ENCODE data around the gene ZNF862.
"Not testable (repeated sequence)": the region's sequence is repeated elsewhere in the genome, so short reads cannot be mapped to it uniquely, and the experiment has no call there.

Gene ZNF862

DNA sequence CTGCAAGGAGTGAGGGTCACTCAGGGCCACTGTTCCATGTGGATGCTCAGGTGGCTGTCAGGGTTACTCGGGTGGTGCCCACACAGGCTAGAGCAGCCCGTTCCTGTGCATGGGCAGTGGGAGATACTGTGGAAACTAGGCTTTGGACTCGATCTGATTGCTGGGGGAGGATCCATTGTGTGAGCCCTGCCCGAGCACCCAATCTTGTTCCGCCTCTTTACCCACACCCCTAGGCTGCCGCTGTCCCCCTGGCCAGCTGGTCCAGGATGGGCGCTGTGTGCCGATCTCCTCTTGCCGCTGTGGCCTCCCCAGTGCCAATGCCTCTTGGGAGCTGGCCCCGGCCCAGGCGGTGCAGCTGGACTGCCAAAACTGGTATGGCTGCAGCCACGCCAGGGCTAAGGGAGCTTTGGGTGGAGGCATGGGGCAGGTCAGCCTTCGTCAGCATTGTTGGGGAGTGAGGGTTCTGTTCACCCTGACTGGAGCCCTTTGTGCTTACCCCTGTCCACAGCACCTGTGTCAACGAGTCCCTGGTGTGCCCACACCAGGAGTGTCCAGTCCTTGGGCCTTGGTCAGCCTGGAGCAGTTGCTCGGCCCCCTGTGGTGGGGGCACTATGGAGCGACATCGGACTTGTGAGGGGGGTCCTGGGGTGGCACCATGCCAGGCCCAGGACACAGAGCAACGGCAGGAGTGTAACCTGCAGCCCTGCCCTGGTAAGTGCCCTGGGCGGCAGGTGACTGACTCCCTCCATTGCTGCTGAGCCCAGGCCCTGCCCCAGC is 12.4 kb upstream of the ZNF862 start:
- no peak for DNase-seq

DNA sequence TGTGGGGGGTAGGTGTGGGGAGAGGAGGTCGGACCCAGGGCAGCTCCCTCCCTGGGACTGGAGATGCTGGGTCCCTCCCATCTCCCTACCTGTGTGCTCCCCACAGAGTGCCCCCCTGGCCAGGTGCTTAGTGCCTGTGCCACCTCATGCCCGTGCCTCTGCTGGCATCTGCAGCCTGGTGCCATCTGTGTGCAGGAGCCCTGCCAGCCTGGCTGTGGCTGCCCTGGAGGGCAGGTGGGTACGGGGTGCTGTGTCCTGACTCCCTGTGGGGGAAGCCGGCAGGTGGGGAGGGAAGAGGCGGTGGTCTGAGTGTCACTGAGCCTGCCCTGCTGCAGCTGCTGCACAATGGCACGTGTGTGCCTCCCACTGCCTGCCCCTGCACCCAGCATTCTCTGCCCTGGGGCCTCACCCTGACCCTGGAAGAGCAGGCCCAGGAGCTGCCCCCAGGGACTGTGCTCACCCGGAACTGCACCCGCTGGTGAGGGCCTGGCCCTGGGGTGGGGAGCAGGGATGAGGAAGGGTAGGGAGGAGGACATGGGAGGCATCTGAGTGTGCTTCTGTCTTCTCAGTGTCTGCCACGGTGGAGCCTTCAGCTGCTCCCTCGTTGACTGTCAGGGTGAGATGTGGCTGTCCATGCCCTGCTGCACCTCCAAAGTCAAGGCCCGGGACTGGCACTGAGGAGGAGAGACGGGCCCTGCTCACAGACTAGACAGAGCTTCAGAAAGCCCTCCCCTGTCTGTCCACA is 11.7 kb upstream of the ZNF862 start:
- no peak for DNase-seq

DNA sequence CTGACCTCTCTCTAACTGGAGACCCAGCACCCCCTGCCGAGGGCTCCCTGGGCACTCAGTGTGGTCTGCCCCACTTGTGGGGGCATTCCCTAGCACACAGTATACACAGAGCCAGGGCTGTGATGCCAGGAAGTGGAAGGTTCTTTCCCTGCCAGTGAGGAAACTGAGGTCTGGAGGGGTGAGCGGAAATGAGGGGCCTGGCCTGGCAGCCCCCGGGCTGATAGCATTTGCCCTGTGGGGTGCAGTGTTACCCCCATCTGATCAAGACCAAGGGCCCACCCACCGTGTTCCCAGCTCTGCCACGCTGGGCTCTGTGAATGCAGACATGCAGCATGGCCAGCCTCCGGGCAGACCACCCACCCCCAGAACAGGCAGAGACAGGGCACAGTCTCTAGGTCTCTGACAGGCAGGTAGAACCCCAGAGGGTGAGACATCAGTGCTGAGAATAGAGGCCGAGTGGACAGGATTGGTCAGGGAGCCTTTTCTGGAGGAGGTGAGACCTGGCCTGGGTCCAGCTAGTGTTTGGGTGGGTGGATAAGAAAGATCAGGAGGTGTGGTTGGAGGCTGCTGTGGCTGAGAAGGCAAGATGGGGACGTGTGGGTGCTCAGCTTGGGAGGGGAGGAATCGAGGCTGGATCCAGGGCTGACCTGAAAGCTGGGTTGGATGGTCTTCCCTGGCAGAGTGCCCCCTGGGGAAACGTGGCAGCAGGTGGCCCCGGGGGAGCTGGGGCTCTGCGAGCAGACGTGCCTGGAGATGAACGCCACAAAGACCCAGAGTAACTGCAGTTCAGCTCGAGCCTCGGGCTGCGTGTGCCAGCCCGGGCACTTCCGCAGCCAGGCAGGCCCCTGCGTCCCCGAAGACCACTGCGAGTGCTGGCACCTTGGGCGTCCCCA is 10.8 kb upstream of the ZNF862 start:
- no peak for DNase-seq

- DNase-seq, result no peak
Observed at GRCh38 chr7:149828357-149829309, 9.5 kb upstream of the ZNF862 start.

GRCh38 chr7:149830527-149830926 is 7.6 kb upstream of the ZNF862 start:
- not testable (repeated sequence) for DNase-seq

DNA sequence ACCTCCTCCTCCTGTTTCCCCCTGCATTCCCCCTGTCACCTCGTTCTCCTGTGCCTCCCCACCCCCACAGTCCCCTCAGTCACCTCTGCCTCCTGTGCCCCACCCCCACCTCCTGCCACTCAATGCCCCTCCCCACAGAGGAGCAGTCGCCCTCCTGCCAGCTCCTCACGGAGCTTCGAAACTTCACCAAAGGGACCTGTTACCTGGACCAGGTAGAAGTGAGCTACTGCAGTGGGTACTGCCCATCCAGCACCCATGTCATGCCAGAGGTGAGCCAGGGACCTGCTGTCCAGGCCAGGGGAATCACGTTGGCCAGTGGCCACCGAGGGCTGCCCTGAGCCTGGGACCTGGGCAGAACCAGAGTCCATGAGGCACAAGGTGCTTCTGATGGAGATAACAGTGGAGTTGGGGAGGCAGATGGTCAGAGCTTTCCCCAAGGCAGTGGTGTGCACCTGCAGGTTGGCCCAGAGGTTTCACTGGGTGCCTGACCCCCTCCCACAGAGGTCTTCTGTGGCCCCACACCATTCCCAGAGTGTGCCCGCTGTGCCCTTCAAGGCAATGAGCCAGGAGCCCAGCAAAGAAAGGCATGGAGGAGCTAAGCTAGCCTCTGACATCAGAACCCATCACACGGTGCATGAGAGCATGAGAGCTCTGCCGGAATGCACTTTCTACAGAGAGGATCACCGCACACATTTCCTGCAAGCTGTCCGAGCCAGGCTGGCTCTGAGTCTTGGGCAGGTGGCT is 7.0 kb upstream of the ZNF862 start:
- no peak for DNase-seq

GRCh38 chr7:149831741-149832219 is 6.4 kb upstream of the ZNF862 start:
- no peak for DNase-seq

DNA sequence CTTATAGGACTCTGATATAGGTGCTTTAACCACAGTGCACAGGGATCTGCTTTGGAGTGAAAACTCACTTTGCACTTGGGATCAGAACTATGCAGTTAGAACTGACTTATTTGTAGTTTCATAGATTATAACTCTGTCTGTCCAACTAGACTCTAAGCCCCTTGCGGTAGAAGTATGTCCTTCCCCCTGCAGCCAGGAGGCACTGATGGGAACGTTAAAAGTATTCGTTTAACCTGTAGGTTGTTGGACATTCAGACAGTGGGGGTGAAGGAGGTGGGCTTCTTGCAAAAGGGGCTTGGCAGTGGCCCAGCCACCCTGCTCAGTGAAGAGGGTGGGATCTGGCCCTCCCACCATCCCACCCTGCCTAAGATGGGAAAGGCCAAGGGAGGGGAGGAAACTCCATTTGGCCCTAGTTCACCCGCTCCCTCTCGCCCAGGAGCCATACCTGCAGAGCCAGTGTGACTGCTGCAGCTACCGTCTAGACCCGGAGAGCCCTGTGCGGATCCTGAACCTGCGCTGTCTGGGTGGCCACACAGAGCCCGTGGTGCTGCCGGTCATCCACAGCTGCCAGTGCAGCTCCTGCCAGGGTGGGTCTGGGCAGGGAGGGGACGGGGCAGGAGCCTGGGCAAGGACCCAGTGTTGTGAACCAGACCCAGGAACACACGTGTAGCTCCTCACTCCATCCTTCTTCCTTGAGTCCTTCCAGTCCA is 5.7 kb upstream of the ZNF862 start:
- DNase-seq, result no peak

- DNase-seq, result no peak
Observed at GRCh38 chr7:149833495-149834130, 4.6 kb upstream of the ZNF862 start.

GRCh38 chr7:149834601-149835000 is 3.6 kb upstream of the ZNF862 start:
- DNase-seq, result no peak

GRCh38 chr7:149836434-149836833 is 1.7 kb upstream of the ZNF862 start:
- no peak for DNase-seq

- no peak for DNase-seq
Observed at GRCh38 chr7:149837564-149838223, 481 bp upstream of the ZNF862 start.

GRCh38 chr7:149838992-149839408 is 825 bp downstream of the ZNF862 start:
- no peak for DNase-seq

GRCh38 chr7:149839933-149840332 is 1.8 kb downstream of the ZNF862 start:
- no peak for DNase-seq

DNA sequence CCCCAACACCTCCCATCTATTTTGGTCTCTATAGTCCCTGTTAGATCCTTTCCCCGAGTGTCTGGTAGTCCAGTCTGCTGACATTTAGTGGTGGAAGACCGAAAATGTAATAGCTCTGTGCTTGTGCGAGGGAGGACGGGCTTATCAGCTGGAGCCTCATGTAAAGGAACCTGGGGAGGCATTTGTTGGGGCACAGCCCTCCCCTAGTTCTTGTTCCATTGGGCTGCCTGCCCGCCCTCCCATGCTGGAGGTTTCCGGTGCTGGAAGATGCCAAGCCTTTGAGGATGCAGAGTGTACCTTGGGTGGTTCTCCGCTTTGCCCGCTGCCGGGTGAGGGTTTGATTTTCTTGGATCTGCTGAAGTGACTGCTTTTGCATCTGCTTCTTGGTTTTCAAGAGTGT is 5.4 kb downstream of the ZNF862 start:
- DNase-seq, result no peak

GRCh38 chr7:149844445-149844844 is 6.3 kb downstream of the ZNF862 start:
- DNase-seq, result no peak

DNA sequence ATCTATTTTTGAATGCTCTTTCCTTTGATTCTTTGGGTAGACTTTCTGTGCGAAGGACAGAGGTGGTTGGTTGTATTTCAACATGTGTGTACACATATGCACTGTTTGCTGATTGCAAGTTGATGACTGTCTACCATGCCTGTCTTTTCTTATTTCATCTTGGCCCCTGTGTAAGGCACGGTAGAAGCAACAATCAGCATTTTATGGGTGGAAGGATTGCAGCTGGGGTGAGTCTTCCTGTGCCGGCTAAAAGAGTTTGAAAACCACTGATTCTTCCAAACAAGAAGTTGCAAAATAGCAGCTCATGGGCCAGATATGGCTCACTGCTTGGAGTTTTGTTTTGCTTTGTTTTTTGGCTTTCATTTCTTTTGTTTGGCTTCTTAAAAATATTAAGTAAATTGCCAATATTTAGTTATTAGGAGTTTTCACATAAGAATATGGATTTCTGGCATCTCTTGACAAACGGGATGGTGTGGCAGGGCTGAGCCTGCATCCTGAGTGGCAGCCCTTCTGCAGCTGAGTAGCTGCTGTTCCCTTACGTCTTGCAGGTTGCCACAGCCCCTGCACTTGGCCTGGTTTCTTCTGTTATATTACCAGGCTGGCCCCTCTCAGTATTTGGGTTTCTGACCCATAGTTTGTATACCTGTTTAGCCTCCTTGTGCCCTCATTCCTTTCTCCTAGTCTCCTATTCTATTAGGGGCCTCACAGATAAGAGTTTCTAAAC is 7.2 kb downstream of the ZNF862 start:
- no peak for DNase-seq

- no peak for DNase-seq
Observed at GRCh38 chr7:149846021-149846420, 7.8 kb downstream of the ZNF862 start.
